GM23338 (cell line): ENCODE data around the gene ANTXR2. TPM values are rescaled to one million over a fixed set of nuclear protein-coding genes. Genes with fewer than 3 reads are reported as not detected.

Experiments used
- ATAC-seq: fragments of 200-7000 bp; cut with Tn5 transposase; 3 replicates; pipeline ENCODE4 v1.9.1; 2020
- DNase-seq: peaks from one replicate; pipeline ENCODE4 v3.0.0-alpha.2; 2015; ENCODE audit warnings: low spot score
- H2AFZ ChIP-seq: fragments of 200-600 bp; sonication (generic); 2 replicates; pipeline ENCODE4 v1.8.0; 2016; ENCODE audit warnings: antibody characterized with exemption, mild to moderate bottlenecking, moderate library complexity
- H3F3A ChIP-seq: fragments of 200-600 bp; sonication (generic); replicated peaks from 2 replicates; pipeline ENCODE4 v1.8.0; 2017; ENCODE audit warnings: antibody characterized with exemption, mixed run types, low read depth
- H3K27ac ChIP-seq: fragments of 200-600 bp; sonication (generic); 2 replicates; pipeline ENCODE4 v1.6.1; 2016; ENCODE audit warnings: low read depth
- H3K27me3 ChIP-seq: fragments of 200-600 bp; sonication (generic); 2 replicates; pipeline ENCODE4 v1.8.0; 2016; ENCODE audit warnings: mild to moderate bottlenecking, mixed run types, moderate library complexity; ENCODE audit not compliant: insufficient read depth
- H3K36me3 ChIP-seq: fragments of 200-600 bp; sonication (generic); 2 replicates; pipeline ENCODE4 v1.8.0; 2016; ENCODE audit warnings: mild to moderate bottlenecking; ENCODE audit not compliant: insufficient read depth
- H3K4me1 ChIP-seq: fragments of 200-600 bp; sonication (generic); 2 replicates; pipeline ENCODE4 v1.8.0; 2016; ENCODE audit warnings: mild to moderate bottlenecking, moderate library complexity; ENCODE audit not compliant: insufficient read depth
- H3K4me2 ChIP-seq: fragments of 200-600 bp; sonication (generic); 2 replicates; pipeline ENCODE4 v1.7.1; 2017; ENCODE audit warnings: mixed run types
- H3K4me3 ChIP-seq: fragments of 200-600 bp; sonication (generic); 2 replicates; pipeline ENCODE4 v1.6.1; 2016; ENCODE audit warnings: mixed run types
- H3K79me2 ChIP-seq: fragments of 200-600 bp; sonication (generic); replicated peaks from 2 replicates; pipeline ENCODE4 v1.8.0; 2017; ENCODE audit warnings: mild to moderate bottlenecking; ENCODE audit not compliant: insufficient read depth
- H3K9me2 ChIP-seq: fragments of 200-600 bp; sonication (generic); 2 replicates; pipeline ENCODE4 v1.8.0; 2017; ENCODE audit not compliant: insufficient read depth
- H4K20me1 ChIP-seq: fragments of 200-600 bp; sonication (generic); replicated peaks from 2 replicates; pipeline ENCODE4 v1.8.0; 2017; ENCODE audit warnings: mild to moderate bottlenecking; ENCODE audit not compliant: insufficient read depth
- H3K27ac Mint-ChIP-seq: 2 replicates; pipeline ENCODE4 v1.8.0; 2020; ENCODE audit warnings: inconsistent platforms, mild to moderate bottlenecking, moderate library complexity, mixed read lengths
- H3K27me3 Mint-ChIP-seq: 3 replicates; pipeline ENCODE4 v1.8.0; 2022; ENCODE audit warnings: low read depth, mild to moderate bottlenecking, moderate library complexity, mixed read lengths, inconsistent platforms; ENCODE audit not compliant: insufficient read depth, poor library complexity
- H3K36me3 Mint-ChIP-seq: 3 replicates; pipeline ENCODE4 v1.8.0; 2021; ENCODE audit warnings: low read depth, mild to moderate bottlenecking, inconsistent platforms, moderate library complexity, mixed read lengths
- H3K4me1 Mint-ChIP-seq: 3 replicates; pipeline ENCODE4 v1.8.0; 2020; ENCODE audit warnings: mild to moderate bottlenecking, inconsistent platforms, mixed read lengths
- H3K4me3 Mint-ChIP-seq: 3 replicates; pipeline ENCODE4 v1.8.0; 2021; ENCODE audit warnings: moderate library complexity, mild to moderate bottlenecking, inconsistent platforms, mixed read lengths
- H3K9me3 Mint-ChIP-seq: 3 replicates; pipeline ENCODE4 v1.8.0; 2020; ENCODE audit warnings: moderate library complexity, mild to moderate bottlenecking, inconsistent platforms, mixed read lengths
- CREB1 ChIP-seq: fragments of 250-450 bp; sonication (Bioruptor Pico); IDR thresholded peaks from 2 replicates; pipeline ENCODE4 v1.5.0; 2020; ENCODE audit warnings: low read depth, mild to moderate bottlenecking, moderate library complexity
- CTCF ChIP-seq, 2 experiments: fragments of 200-600 bp in 1 of 2; sonication (generic) in 1 of 2; conservative IDR thresholded peaks; 2 replicates each; pipeline versions ENCODE4 v1.5.1 to v1.6.1; 2016 to 2017; ENCODE audit warnings: antibody characterized with exemption in 2 of 2, low read depth in 2 of 2, mild to moderate bottlenecking in 2 of 2, moderate library complexity in 1 of 2
- ETS1 ChIP-seq: IDR thresholded peaks from 2 replicates; pipeline ENCODE4 v1.6.1; 2016; ENCODE audit warnings: antibody characterized with exemption
- EZH2 ChIP-seq: fragments of 200-600 bp; sonication (generic); IDR thresholded peaks from one replicate; pipeline ENCODE4 v1.8.0; 2017; ENCODE audit warnings: antibody characterized with exemption, mild to moderate bottlenecking, low read depth; ENCODE audit not compliant: unreplicated experiment
- EZH2phosphoT487 ChIP-seq: fragments of 200-600 bp; sonication (generic); IDR thresholded peaks from one replicate; pipeline ENCODE4 v1.8.1; 2018; ENCODE audit warnings: antibody characterized with exemption; ENCODE audit not compliant: unreplicated experiment
- JUNB ChIP-seq: IDR thresholded peaks from one replicate; pipeline ENCODE4 v1.6.1; 2016; ENCODE audit warnings: antibody characterized with exemption; ENCODE audit not compliant: unreplicated experiment
- POLR2AphosphoS5 ChIP-seq: IDR thresholded peaks from 2 replicates; pipeline ENCODE4 v1.6.1; 2016; ENCODE audit warnings: antibody characterized with exemption, low read depth
- REST ChIP-seq: IDR thresholded peaks from one replicate; pipeline ENCODE4 v1.6.1; 2018; ENCODE audit warnings: antibody characterized with exemption; ENCODE audit not compliant: unreplicated experiment
- STAT1 ChIP-seq: IDR thresholded peaks from one replicate; pipeline ENCODE4 v1.6.1; 2016; ENCODE audit warnings: antibody characterized with exemption; ENCODE audit not compliant: unreplicated experiment
- ZNF114 ChIP-seq: fragments of 250-450 bp; sonication (Bioruptor Pico); IDR thresholded peaks from 2 replicates; pipeline ENCODE4 v1.5.0; 2020; ENCODE audit warnings: mild to moderate bottlenecking, moderate library complexity
- ZNF331 ChIP-seq: fragments of 250-450 bp; sonication (Bioruptor Pico); IDR thresholded peaks from 2 replicates; pipeline ENCODE4 v1.5.0; 2020; ENCODE audit warnings: low read depth, mild to moderate bottlenecking, moderate library complexity
- ZNF462 ChIP-seq: fragments of 250-450 bp; sonication (Bioruptor Pico); IDR thresholded peaks from 2 replicates; pipeline ENCODE4 v1.5.0; 2020; ENCODE audit warnings: mild to moderate bottlenecking, moderate library complexity
- polyA plus RNA-seq: library from polyadenylated mRNA; unstranded; fragments of >200 nt; fragmentation: Nextera tagmentation; extraction: Ambion mirVana; gene quantifications from 2 replicates; pipeline ENCODE4 v1.2.1, GENCODE V29; 2016
- total RNA-seq: library from RNA; depleted of rRNA; stranded (reverse); fragments of >200 nt; shearing (Covaris generic); gene quantifications from 2 replicates; pipeline ENCODE4 v1.2.3, GENCODE V29; 2014

Gene ANTXR2
- total and polyA plus RNA-seq, 2 experiments from 2014 or later: 2.0 to 5.3 TPM

- TF ChIP-seq REST: no peak
Measured at GRCh38 chr4:80101071-80101791, 28.2 kb upstream of the ANTXR2 start (continued).

- Histone ChIP-seq H3K4me2 (no peak overlapping the region), H3K9me2 (no peaks in the 10 kb centered on the region), H4K20me1 (no peaks in the 10 kb centered on the region), H3K4me1 (no peaks in the 10 kb centered on the region), H3K27ac (no peak overlapping the region), H3F3A (no peaks in the 10 kb centered on the region), H3K79me2 (no peaks in the 10 kb centered on the region), H3K27me3 (no peaks in the 10 kb centered on the region), H3K4me3 (no peak overlapping the region), H3K36me3 (no peaks in the 10 kb centered on the region), H2AFZ (no peak overlapping the region)
- H3K36me3 Mint-ChIP-seq: no peaks in the 10 kb centered on the region
- ATAC-seq (no peak), DNase-seq (peak; percentile 12)
- peaks cover 1% of the 10 kb centered on the region for H3K27me3 Mint-ChIP-seq
- no peak overlapping the region for H3K27ac Mint-ChIP-seq
- no peaks in the 10 kb centered on the region for H3K9me3 Mint-ChIP-seq
- no peak overlapping the region for H3K4me3 Mint-ChIP-seq
- no peaks in the 10 kb centered on the region for H3K4me1 Mint-ChIP-seq
- TF ChIP-seq ZNF331 (CRISPR knock-in tag): no peak
- no peak for TF ChIP-seq ETS1
- TF ChIP-seq POLR2AphosphoS5: no peak
- no peak for TF ChIP-seq ZNF114 (CRISPR knock-in tag)
- no peak for TF ChIP-seq EZH2phosphoT487
- no peak for TF ChIP-seq STAT1
- no peak for TF ChIP-seq CREB1 (CRISPR knock-in tag)
- no peak for TF ChIP-seq CTCF (conservative IDR thresholded peaks at IDR 0.05; ENCODE audit: low read depth in 2 of 2)
- no peak for TF ChIP-seq ZNF462 (CRISPR knock-in tag)
- no peak for TF ChIP-seq JUNB
- no peak for TF ChIP-seq EZH2
Measured at GRCh38 chr4:80099671-80100070, 26.6 kb upstream of the ANTXR2 start.
